HG03354 (cell line): ENCODE data around the gene FITM1.

Experiments
- ATAC-seq: cut with Tn5 transposase; IDR thresholded peaks from one replicate; pipeline ENCODE4 v1.9.1; 2021; ENCODE audit warnings: mild to moderate bottlenecking; ENCODE audit not compliant: unreplicated experiment, poor library complexity, severe bottlenecking

FITM1 gene

DNA sequence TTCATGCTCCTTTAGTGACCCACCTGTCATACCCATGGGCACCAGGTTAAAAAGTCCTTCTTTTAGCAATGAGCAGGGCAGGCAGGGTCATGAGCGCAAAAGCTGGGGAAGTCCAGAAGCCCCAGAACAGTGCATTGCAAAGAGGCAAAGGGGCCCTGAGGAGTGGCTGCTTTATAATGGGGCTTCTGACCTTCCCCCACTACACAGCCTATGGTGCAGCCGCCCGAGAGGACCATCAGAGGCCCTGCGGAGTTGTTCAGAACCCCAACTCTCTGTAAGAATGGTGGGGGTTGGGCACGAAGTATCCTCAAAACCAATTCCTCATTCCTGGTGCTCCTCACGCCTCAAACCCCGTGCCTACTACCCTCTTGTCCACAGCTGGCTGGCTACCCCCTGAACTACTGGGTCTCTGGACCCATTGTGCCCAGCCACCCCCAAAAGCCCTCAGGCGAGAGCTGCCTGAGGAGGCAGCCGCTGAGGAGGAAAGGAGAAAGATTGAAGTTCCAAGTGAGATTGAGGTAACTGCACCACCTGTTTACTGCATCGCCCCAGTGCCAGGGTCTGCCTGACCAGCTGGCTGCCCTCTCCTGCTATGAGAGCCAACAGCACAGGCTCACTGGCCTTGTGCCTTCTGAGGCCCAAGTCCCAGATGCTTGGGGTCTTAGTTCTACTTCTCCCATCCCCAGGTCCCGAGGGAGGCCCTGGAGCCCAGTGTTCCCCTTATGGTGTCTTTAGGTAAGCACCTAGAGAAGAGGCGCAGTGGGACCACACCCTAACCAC, 48.1 kb downstream of the FITM1 start:
- ATAC-seq, result no peak

DNA sequence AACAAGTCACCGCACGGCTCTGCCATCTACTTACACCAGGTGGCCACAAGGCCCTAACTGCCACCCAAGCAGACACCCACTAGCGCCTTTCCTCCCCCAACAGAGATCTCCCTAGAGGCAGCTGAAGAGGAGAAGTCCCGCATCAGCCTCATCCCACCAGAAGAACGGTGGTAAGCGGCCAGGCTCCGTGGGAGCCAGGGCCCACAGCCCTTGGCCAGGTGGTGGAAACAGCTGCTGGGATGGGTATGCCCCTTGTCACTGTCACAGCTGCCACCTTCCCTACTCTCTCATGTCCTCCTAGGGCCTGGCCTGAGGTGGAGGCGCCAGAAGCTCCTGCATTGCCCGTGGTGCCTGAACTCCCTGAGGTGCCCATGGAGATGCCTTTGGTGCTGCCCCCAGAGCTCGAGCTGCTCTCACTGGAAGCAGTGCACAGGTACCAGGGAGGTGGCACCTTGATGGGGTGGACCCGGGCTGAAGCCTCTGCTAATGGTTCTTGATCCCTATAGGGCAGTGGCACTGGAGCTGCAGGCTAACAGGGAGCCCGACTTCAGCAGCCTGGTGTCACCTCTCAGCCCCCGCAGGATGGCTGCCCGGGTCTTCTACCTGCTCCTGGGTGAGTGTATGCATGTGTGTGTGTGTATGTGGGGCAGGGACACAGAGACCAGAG, 49.0 kb downstream of the FITM1 start:
- no peak for ATAC-seq

DNA sequence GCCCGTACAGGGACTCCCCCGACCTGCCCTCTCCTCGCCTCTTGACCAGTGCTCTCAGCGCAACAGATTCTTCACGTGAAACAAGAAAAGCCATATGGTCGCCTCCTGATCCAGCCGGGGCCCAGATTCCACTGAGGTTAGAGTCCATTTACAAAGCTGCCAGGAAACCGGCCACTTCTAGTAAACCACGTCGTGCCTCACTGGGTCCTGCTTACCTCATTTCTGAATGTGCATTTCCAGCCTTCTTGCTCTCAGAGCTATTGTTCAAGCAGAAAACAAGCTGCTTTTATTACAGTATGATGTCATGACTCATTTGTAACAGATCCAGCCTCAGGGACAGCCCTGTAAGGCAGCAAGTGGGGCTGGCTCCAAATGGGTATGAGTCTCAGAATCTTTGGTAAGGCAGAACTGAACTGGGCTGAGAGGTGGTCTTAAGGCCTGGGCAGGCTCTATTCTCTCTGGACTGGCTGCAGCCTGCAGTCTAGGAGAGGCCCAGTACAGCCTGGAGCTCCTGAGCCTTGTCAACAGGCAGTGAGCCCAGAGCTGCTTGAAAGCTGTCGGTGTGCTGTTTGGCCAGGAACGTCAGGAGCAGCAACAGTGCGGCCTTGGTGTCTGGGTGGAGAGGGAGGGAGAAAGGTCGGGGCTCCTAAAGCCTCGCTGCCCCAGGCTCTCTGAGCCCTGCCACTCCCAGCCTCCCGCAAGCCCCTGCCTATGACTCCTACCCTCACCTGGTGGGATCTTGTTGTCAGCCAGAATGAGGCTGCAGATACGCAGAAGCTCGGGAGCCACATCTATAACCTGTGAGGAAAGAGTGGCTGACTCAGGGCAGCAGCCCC, 49.7 kb downstream of the FITM1 start:
- no peak for ATAC-seq

DNA sequence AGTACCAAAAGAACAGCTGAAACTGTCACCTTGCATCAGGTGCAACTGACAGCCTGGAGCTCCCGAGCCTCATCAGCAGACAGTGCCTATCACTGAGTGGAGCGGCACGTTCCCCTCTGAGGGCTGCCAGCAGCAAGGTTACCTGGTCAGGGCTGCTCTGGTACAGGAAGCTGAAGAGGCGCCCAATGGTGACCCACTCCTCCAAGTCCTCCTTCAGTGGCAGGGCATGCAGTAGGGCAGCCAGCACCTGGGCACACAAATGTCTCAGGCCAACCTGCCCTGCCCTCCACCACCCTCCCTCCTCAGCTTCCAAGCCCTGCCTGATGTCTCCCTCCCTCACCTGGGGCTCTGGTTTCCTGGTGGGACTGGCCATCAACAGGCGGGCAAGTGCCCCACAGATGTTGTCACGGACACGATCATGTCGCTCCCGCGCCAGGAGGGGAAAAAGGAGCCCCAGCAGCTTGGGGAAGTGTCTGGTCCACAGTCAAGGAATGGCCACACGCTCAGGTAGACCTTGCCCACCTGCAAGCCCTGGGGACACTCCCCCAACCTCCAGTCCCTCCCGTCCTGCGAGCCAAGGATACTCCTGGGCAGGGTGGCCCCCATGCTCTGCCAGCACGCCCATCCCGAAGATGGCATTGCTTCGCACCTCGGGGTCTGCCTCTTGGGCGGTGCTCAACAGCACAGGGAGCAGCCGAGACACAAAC, 51.1 kb downstream of the FITM1 start:
- no peak for ATAC-seq
